D721Med (cell line): ENCODE data around the gene POLR2F.

Experiments
- DNase-seq: peaks from one replicate; pipeline ENCODE4 v3.0.0; 2011; ENCODE audit warnings: low spot score; ENCODE audit not compliant: insufficient read length
- FAIRE-seq: peaks from 2 replicates; lab custom pipeline; 2011; peaks lifted over from hg19 to GRCh38; lab: Jason Lieb, UNC
- TF ChIP-seq, protein P1 (sequence below): IDR thresholded peaks from 2 replicates; pipeline ENCODE4 v1.5.1; 2012; ENCODE audit warnings: mild to moderate bottlenecking, control low read depth; ENCODE audit not compliant: insufficient read depth; ENCODE audit errors: missing control alignments

The POLR2F gene

GRCh38 chr22:38016182-38017151 lies 63.0 kb downstream of the POLR2F start:
- DNase-seq: no peak
- no peak for FAIRE-seq
- TF ChIP-seq, protein P1, sequence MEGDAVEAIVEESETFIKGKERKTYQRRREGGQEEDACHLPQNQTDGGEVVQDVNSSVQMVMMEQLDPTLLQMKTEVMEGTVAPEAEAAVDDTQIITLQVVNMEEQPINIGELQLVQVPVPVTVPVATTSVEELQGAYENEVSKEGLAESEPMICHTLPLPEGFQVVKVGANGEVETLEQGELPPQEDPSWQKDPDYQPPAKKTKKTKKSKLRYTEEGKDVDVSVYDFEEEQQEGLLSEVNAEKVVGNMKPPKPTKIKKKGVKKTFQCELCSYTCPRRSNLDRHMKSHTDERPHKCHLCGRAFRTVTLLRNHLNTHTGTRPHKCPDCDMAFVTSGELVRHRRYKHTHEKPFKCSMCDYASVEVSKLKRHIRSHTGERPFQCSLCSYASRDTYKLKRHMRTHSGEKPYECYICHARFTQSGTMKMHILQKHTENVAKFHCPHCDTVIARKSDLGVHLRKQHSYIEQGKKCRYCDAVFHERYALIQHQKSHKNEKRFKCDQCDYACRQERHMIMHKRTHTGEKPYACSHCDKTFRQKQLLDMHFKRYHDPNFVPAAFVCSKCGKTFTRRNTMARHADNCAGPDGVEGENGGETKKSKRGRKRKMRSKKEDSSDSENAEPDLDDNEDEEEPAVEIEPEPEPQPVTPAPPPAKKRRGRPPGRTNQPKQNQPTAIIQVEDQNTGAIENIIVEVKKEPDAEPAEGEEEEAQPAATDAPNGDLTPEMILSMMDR: no peak

GRCh38 chr22:38017272-38017920 lies 63.9 kb downstream of the POLR2F start:
- TF ChIP-seq, protein P1: no peak
- no peak for FAIRE-seq
- DNase-seq: no peak

DNA sequence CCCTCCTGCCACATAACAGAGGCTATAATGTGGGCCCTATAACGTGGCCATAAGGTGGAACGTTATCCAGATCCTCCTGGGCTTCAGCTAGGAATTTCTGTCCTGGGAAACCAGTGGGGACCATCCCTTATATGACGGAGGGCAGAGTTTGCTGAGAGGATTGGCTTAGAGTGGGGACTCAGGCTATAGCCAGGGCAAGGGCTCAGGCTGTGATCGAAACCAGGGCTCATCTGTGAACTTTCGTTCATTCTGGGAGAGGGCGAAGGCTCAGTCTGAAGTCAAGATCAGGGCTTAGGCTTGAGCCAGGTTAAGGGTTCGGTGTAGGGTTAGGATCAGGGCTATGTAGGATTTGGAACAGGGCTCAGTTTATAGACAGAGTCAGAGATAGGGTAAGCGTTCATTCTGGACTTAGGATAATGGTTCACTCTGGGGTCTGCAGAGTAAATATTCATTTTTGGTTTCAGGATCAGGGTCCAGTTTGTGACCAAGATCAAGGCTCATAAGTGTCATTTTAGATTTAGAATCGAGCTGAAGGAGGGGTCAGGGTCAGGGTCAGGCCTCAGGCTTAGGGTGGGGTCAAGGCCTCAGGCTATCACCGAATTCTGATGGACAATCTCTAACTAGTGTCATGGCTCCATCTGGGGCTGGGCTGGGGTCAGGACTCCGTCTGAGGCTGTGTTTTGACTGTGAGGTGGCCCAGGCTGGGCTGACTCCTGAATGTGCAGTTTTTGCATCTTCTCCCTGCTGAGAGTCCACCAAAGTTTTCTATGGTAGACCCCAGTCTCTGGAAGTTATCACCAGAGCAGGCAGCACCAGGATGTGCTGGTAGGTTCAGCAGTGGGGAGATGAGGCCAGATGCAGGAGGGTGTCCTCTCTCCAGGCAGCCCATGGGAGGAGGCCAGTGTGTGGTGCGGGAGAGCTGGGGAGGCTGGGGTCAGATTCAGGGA lies 64.7 kb downstream of the POLR2F start:
- FAIRE-seq (no peak), DNase-seq (no peak)

More for the DNA sequence above, 64.7 kb downstream of the POLR2F start:
- TF ChIP-seq, protein P1: no peak
